HG03159 (cell line): ENCODE data around the gene FBN1.

ENCODE experiments used
- ATAC-seq: cut with Tn5 transposase; IDR thresholded peaks from one replicate; pipeline ENCODE4 v1.9.1; 2021; ENCODE audit warnings: mild to moderate bottlenecking, moderate library complexity; ENCODE audit not compliant: unreplicated experiment

The FBN1 gene

GRCh38 chr15:48475600-48476395 lies 169.7 kb downstream of the FBN1 start:
- no peak for ATAC-seq

- no peak for ATAC-seq
Measured at GRCh38 chr15:48473667-48474066, 171.8 kb downstream of the FBN1 start.

- ATAC-seq: no peak
Measured at GRCh38 chr15:48472756-48473155, 172.8 kb downstream of the FBN1 start.

- no peak for ATAC-seq
Measured at GRCh38 chr15:48471073-48471472, 174.4 kb downstream of the FBN1 start.

GRCh38 chr15:48470096-48470495 lies 175.4 kb downstream of the FBN1 start:
- ATAC-seq: no peak

GRCh38 chr15:48469681-48470080 lies 175.8 kb downstream of the FBN1 start:
- ATAC-seq: no peak

- no peak for ATAC-seq
Measured at GRCh38 chr15:48469271-48469670, 176.2 kb downstream of the FBN1 start.

- ATAC-seq: no peak
Measured at GRCh38 chr15:48467801-48468200, 177.7 kb downstream of the FBN1 start.

- ATAC-seq: no peak
Measured at GRCh38 chr15:48466820-48467219, 178.7 kb downstream of the FBN1 start.

GRCh38 chr15:48466079-48466478 lies 179.4 kb downstream of the FBN1 start:
- no peak for ATAC-seq

GRCh38 chr15:48465410-48465809 lies 180.1 kb downstream of the FBN1 start:
- no peak for ATAC-seq

- ATAC-seq: no peak
Measured at GRCh38 chr15:48463366-48463880, 182.1 kb downstream of the FBN1 start.

- ATAC-seq: no peak
Measured at GRCh38 chr15:48462688-48463087, 182.8 kb downstream of the FBN1 start.

GRCh38 chr15:48459571-48460442 lies 185.7 kb downstream of the FBN1 start:
- ATAC-seq: no peak

- ATAC-seq: no peak
Measured at GRCh38 chr15:48458876-48459275, 186.6 kb downstream of the FBN1 start.

- ATAC-seq: no peak
Measured at GRCh38 chr15:48456134-48456533, 189.4 kb downstream of the FBN1 start.

- ATAC-seq: no peak
Measured at GRCh38 chr15:48451736-48452135, 193.8 kb downstream of the FBN1 start.

- no peak for ATAC-seq
Measured at GRCh38 chr15:48451241-48451640, 194.3 kb downstream of the FBN1 start.

- ATAC-seq: no peak
Measured at GRCh38 chr15:48449734-48450133, 195.8 kb downstream of the FBN1 start.

- no peak for ATAC-seq
Measured at GRCh38 chr15:48447657-48448056, 197.9 kb downstream of the FBN1 start.

- ATAC-seq: no peak
Measured at GRCh38 chr15:48447058-48447457, 198.5 kb downstream of the FBN1 start.

GRCh38 chr15:48442011-48442410 lies 203.5 kb downstream of the FBN1 start:
- no peak for ATAC-seq
